CD14-positive monocyte (primary cell): ENCODE data around the gene ZBTB5. TPM values are rescaled to one million over a fixed set of nuclear protein-coding genes. Genes with fewer than 3 reads are reported as not detected.
A peak's percentile ranks its signal among the peaks of the same experiment; 100 is the strongest.

Experiments
- DNase-seq, 3 donors: peaks; one replicate each; pipeline ENCODE4 v3.0.0-alpha.2; 2011 to 2022
- H2AFZ ChIP-seq: 2 replicates; pipeline ENCODE4 v1.6.0; 2012; ENCODE audit warnings: mild to moderate bottlenecking, low read depth, low read length, inconsistent platforms; ENCODE audit not compliant: insufficient read depth, poor library complexity, severe bottlenecking
- H3K27ac ChIP-seq, 2 donors: 1 replicate in 1 of 2; 2 replicates in 1 of 2; pipeline ENCODE4 v1.5.1; 2012 to 2013; ENCODE audit warnings: low read length in 2 of 2, control low read depth in 1 of 2, inconsistent platforms in 1 of 2, low read depth in 1 of 2, mild to moderate bottlenecking in 1 of 2
- H3K27me3 ChIP-seq, 2 donors: one replicate each; pipeline versions ENCODE4 v1.6.0 to v1.6.1; 2011 to 2013; ENCODE audit warnings: low read length in 2 of 2; ENCODE audit not compliant: control insufficient read depth in 2 of 2, insufficient read depth in 2 of 2
- H3K36me3 ChIP-seq, 2 donors: replicated peaks in 1 of 2; 1 replicate in 1 of 2; 2 replicates in 1 of 2; pipeline versions ENCODE4 v1.5.1 to v1.6.1; 2012 to 2013; ENCODE audit warnings: low read length in 2 of 2, control low read depth in 1 of 2, inconsistent platforms in 1 of 2, mild to moderate bottlenecking in 1 of 2; ENCODE audit not compliant: insufficient read depth in 2 of 2, control insufficient read depth in 1 of 2
- H3K4me1 ChIP-seq, 2 donors: 1 replicate in 1 of 2; 2 replicates in 1 of 2; pipeline versions ENCODE4 v1.5.1 to v1.6.1; 2012 to 2013; ENCODE audit warnings: low read length in 2 of 2, control low read depth in 1 of 2, inconsistent platforms in 1 of 2, mild to moderate bottlenecking in 1 of 2, moderate library complexity in 1 of 2; ENCODE audit not compliant: insufficient read depth in 2 of 2, control insufficient read depth in 1 of 2
- H3K4me2 ChIP-seq: replicated peaks from 2 replicates; pipeline ENCODE3; 2012; ENCODE audit warnings: low read length, moderate library complexity, mild to moderate bottlenecking; ENCODE audit not compliant: poor library complexity, severe bottlenecking; ENCODE audit errors: extremely low read depth
- H3K4me3 ChIP-seq, 3 experiments: fragments of 200-600 bp in 1 of 3; sonication (generic) in 1 of 3; replicated peaks in 1 of 3; 1 replicate in 2 of 3; 2 replicates in 1 of 3; pipeline ENCODE4 v1.5.1; 2011 to 2013; ENCODE audit warnings: low read length in 3 of 3, mild to moderate bottlenecking in 3 of 3, control low read depth in 2 of 3, low read depth in 2 of 3, inconsistent platforms in 1 of 3, moderate library complexity in 1 of 3
- H3K79me2 ChIP-seq: 2 replicates; pipeline ENCODE4 v1.6.0; 2012; ENCODE audit warnings: mild to moderate bottlenecking, control low read depth, inconsistent platforms, low read length, moderate library complexity; ENCODE audit not compliant: insufficient read depth
- H3K9ac ChIP-seq: 2 replicates; pipeline ENCODE4 v1.6.0; 2017; ENCODE audit warnings: low read length, mild to moderate bottlenecking; ENCODE audit not compliant: insufficient read depth, poor library complexity, severe bottlenecking
- H3K9me3 ChIP-seq, 2 donors: replicated peaks in 1 of 2; 1 replicate in 1 of 2; 2 replicates in 1 of 2; pipeline versions ENCODE4 v1.5.1 to v1.6.1; 2012 to 2013; ENCODE audit warnings: low read length in 2 of 2, control low read depth in 1 of 2; ENCODE audit not compliant: control insufficient read depth in 1 of 2, insufficient read depth in 1 of 2
- H4K20me1 ChIP-seq: 2 replicates; pipeline ENCODE4 v1.6.0; 2012; ENCODE audit warnings: mild to moderate bottlenecking, low read length, control low read depth, moderate library complexity; ENCODE audit not compliant: insufficient read depth
- H3K27ac Mint-ChIP-seq, 7 donors: one replicate each; pipeline ENCODE4 v1.8.0; 2020; ENCODE audit warnings: mild to moderate bottlenecking in 7 of 7, mixed read lengths in 7 of 7, moderate library complexity in 6 of 7, inconsistent platforms in 2 of 7
- H3K27me3 Mint-ChIP-seq, 3 donors: one replicate each; pipeline ENCODE4 v1.8.0; 2021 to 2022; ENCODE audit warnings: low read depth in 3 of 3, mild to moderate bottlenecking in 3 of 3, mixed read lengths in 3 of 3, moderate library complexity in 3 of 3, inconsistent platforms in 1 of 3
- H3K36me3 Mint-ChIP-seq, 2 donors: one replicate each; pipeline ENCODE4 v1.8.0; 2020; ENCODE audit warnings: mixed read lengths in 2 of 2, inconsistent platforms in 1 of 2, mild to moderate bottlenecking in 1 of 2
- H3K4me1 Mint-ChIP-seq: one replicate; pipeline ENCODE4 v1.8.0; 2020; ENCODE audit warnings: mild to moderate bottlenecking, mixed read lengths
- H3K4me3 Mint-ChIP-seq, 2 donors: one replicate each; pipeline ENCODE4 v1.8.0; 2020; ENCODE audit warnings: mild to moderate bottlenecking in 2 of 2, mixed read lengths in 2 of 2, moderate library complexity in 1 of 2
- H3K9me3 Mint-ChIP-seq, 7 donors: one replicate each; pipeline ENCODE4 v1.8.0; 2020 to 2022; ENCODE audit warnings: mixed read lengths in 7 of 7, mild to moderate bottlenecking in 6 of 7, moderate library complexity in 6 of 7, inconsistent platforms in 2 of 7
- CTCF ChIP-seq: fragments of 200-600 bp; IDR thresholded peaks from one replicate; pipeline ENCODE4 v1.8.0; 2022; ENCODE audit warnings: antibody characterized with exemption, mild to moderate bottlenecking
- WGBS: methylation state at CpG from one replicate; pipeline ENCODE4 v1.1.5; 2013; ENCODE audit warnings: missing lambda C conversion rate; ENCODE audit not compliant: insufficient coverage; 5-methylcytosine and 5-hydroxymethylcytosine counted together
- intact Hi-C, 2 donors: fragments of 100-400 bp; cut with micrococcal nuclease; formaldehyde crosslinking; loops; one replicate each; pipeline versions ENCODE4 v1.15.0 to v1.15.1; 2023
- polyA plus RNA-seq, 3 donors: library from polyadenylated mRNA; depleted of rRNA in 1 of 3; unstranded in 2 of 3; stranded (reverse) in 1 of 3; fragments of 300-500 nt in 2 of 3; fragments of >200 nt in 1 of 3; fragmentation: Illumina TruSeq in 2 of 3; gene quantifications; 1 replicate in 2 of 3; 2 replicates in 1 of 3; pipeline ENCODE4 v1.2.3, GENCODE V29; 2012 to 2021

ZBTB5 gene
- polyA plus RNA-seq, 3 donors: 0.58 to 6.4 (median 1.4) TPM

- no peak overlapping the region for H3K4me2 ChIP-seq
- DNase-seq: no peak
- TF ChIP-seq CTCF: no peak
- H3K27ac Mint-ChIP-seq: no peak overlapping the region
- no peaks in the 10 kb centered on the region for H3K79me2 ChIP-seq
- no CpG with 5 or more reads among the region's 8 CpGs for WGBS
- no peaks in the 10 kb centered on the region for H3K36me3 Mint-ChIP-seq
- H3K36me3 ChIP-seq: no peaks in the 10 kb centered on the region
- intact Hi-C loops: no loop called here
- H3K27me3 Mint-ChIP-seq: peaks cover 2 to 8% (median 5%) of the 10 kb centered on the region in 3 donors
- H3K9me3 ChIP-seq: no peaks in the 10 kb centered on the region
- no peak overlapping the region for H2AFZ ChIP-seq
- H3K4me1 Mint-ChIP-seq: peaks cover 4% of the 10 kb centered on the region
- H3K9ac ChIP-seq: no peak overlapping the region
- no peaks in the 10 kb centered on the region for H4K20me1 ChIP-seq
- H3K4me3 ChIP-seq: no peak overlapping the region
- no peaks in the 10 kb centered on the region for H3K4me1 ChIP-seq
- H3K4me3 Mint-ChIP-seq: no peak overlapping the region
- no peaks in the 10 kb centered on the region for H3K27me3 ChIP-seq
- H3K9me3 Mint-ChIP-seq: no peaks in the 10 kb centered on the region
- no peak overlapping the region for H3K27ac ChIP-seq
Observed at GRCh38 chr9:37392272-37392671, 73.0 kb downstream of the ZBTB5 start.

- Histone ChIP-seq H3K36me3 (no peaks in the 10 kb centered on the region), H3K4me2 (no peak overlapping the region), H3K27ac (no peak overlapping the region), H3K9ac (no peak overlapping the region), H3K4me1 (no peaks in the 10 kb centered on the region), H2AFZ (no peak overlapping the region), H3K9me3 (no peaks in the 10 kb centered on the region), H3K4me3 (no peak overlapping the region), H3K27me3 (no peaks in the 10 kb centered on the region), H4K20me1 (no peaks in the 10 kb centered on the region), H3K79me2 (no peaks in the 10 kb centered on the region)
- Mint-ChIP-seq H3K4me3 (peak overlapping the region in 1 of 2 donors; percentile 63), H3K36me3 (no peaks in the 10 kb centered on the region), H3K27me3 (peaks cover 2 to 5% (median 4%) of the 10 kb centered on the region in 3 donors), H3K4me1 (peaks cover 4% of the 10 kb centered on the region), H3K27ac (no peak overlapping the region), H3K9me3 (no peaks in the 10 kb centered on the region)
- intact Hi-C loops: no loop called here
- 42% methylated on average over 7 of the region's 7 CpGs for WGBS
- DNase-seq: no peak
- peak; percentile 17 for TF ChIP-seq CTCF
Observed at GRCh38 chr9:37390759-37391158, 74.5 kb downstream of the ZBTB5 start.

Other genes starting within 250 kb of the ZBTB5 start
- 10 to 100 TPM; 73.8 to 96.6 (median 80.9) TPM for gene GRHPR, start 42.8 kb downstream of the ZBTB5 start, polyA plus RNA-seq
- gene POLR1E, start 20.5 kb upstream of the ZBTB5 start, polyA plus RNA-seq: 1 to 10 TPM; 2.3 to 4.1 (median 2.4) TPM
- gene FBXO10, start 110.9 kb upstream of the ZBTB5 start, polyA plus RNA-seq: 1 to 10 TPM in 1 of 3 donors, under 1 TPM in 1, not detected in 1; 0.08 to 1.5 TPM
- gene TOMM5, start 127.1 kb upstream of the ZBTB5 start, polyA plus RNA-seq: 100 to 1,000 TPM in 2 of 3 donors, 10 to 100 TPM in 1; 35.0 to 117 (median 112) TPM
- under 1 TPM in 1 of 3 donors, not detected in 2; 0.03 TPM for gene FRMPD1, start 185.5 kb upstream of the ZBTB5 start, polyA plus RNA-seq